Caco-2 (cell line): ENCODE results near the gene ETV6. TPM values are rescaled to one million over a fixed set of nuclear protein-coding genes. Genes with fewer than 3 reads are reported as not detected.

ENCODE experiments used
- BruUV-seq: library from RNA; stranded (reverse); fragments of 400-500 nt; replicated peaks from 2 replicates; lab custom pipeline; 2021; lab: Mats Ljungman, UMichigan
- CTCF ChIA-PET: fragments of 300-600 bp; sonication (Branson Sonifier 250); formaldehyde crosslinking; loops from one replicate; lab custom pipeline; 2022; ENCODE audit warnings: antibody characterized with exemption; lab: Charles Lee
- POLR2A ChIA-PET: fragments of 300-600 bp; sonication (Branson Sonifier 250); formaldehyde crosslinking; loops from one replicate; lab custom pipeline; 2022; ENCODE audit warnings: antibody characterized with exemption; lab: Charles Lee
- DNase-seq, 2 experiments: peaks; one replicate each; pipeline versions ENCODE4 v3.0.0 to v3.0.0-alpha.2; 2020 to 2022
- H3K27me3 ChIP-seq: replicated peaks from 2 replicates; pipeline ENCODE4 v1.6.0; 2011; ENCODE audit warnings: low read length; ENCODE audit not compliant: control insufficient read depth, insufficient read depth
- H3K36me3 ChIP-seq: 2 replicates; pipeline ENCODE4 v1.5.1; 2011; ENCODE audit warnings: low read length; ENCODE audit not compliant: control insufficient read depth, insufficient read depth
- H3K4me1 ChIP-seq: fragments of 250-450 bp; sonication (Bioruptor Pico); 2 replicates; pipeline ENCODE4 v1.5.1; 2020; ENCODE audit warnings: mild to moderate bottlenecking
- H3K4me3 ChIP-seq: 2 replicates; pipeline ENCODE4 v1.5.1; 2011; ENCODE audit warnings: low read depth, mild to moderate bottlenecking, control low read depth, low read length
- H3K9me3 ChIP-seq: fragments of 250-450 bp; sonication (Bioruptor Pico); 2 replicates; pipeline ENCODE4 v1.5.1; 2020; ENCODE audit warnings: mild to moderate bottlenecking, moderate library complexity
- H3K27ac Mint-ChIP-seq: one replicate; pipeline ENCODE4 v1.8.0; 2022; ENCODE audit warnings: mixed read lengths; ENCODE audit not compliant: unreplicated experiment
- H3K27me3 Mint-ChIP-seq: one replicate; pipeline ENCODE4 v1.8.0; 2022; ENCODE audit warnings: mixed read lengths; ENCODE audit not compliant: insufficient read depth, unreplicated experiment
- H3K36me3 Mint-ChIP-seq: one replicate; pipeline ENCODE4 v1.8.0; 2022; ENCODE audit warnings: mild to moderate bottlenecking, mixed read lengths; ENCODE audit not compliant: insufficient read depth, unreplicated experiment
- H3K4me1 Mint-ChIP-seq: one replicate; pipeline ENCODE4 v1.8.0; 2022; ENCODE audit warnings: low read depth, mixed read lengths; ENCODE audit not compliant: unreplicated experiment
- H3K4me3 Mint-ChIP-seq: one replicate; pipeline ENCODE4 v1.8.0; 2022; ENCODE audit warnings: mild to moderate bottlenecking, moderate library complexity, mixed read lengths; ENCODE audit not compliant: unreplicated experiment
- H3K9me3 Mint-ChIP-seq: one replicate; pipeline ENCODE4 v1.8.0; 2022; ENCODE audit warnings: mixed read lengths; ENCODE audit not compliant: unreplicated experiment
- CTCF ChIP-seq, 2 experiments: fragments of 200-600 bp in 1 of 2; IDR thresholded peaks; 1 replicate in 1 of 2; 2 replicates in 1 of 2; pipeline versions ENCODE4 v1.5.1 to v1.8.0; 2011 to 2022; ENCODE audit warnings: antibody characterized with exemption in 1 of 2, control low read depth in 1 of 2, inconsistent platforms in 1 of 2, low read depth in 1 of 2, low read length in 1 of 2, mild to moderate bottlenecking in 1 of 2, moderate library complexity in 1 of 2; ENCODE audit not compliant: insufficient read depth in 1 of 2, severe bottlenecking in 1 of 2, unreplicated experiment in 1 of 2
- intact Hi-C: fragments of 100-400 bp; cut with micrococcal nuclease; formaldehyde crosslinking; loops from one replicate; pipeline ENCODE4 v1.10.0; 2022; ENCODE audit not compliant: unreplicated experiment
- total RNA-seq: library from RNA; stranded (reverse); gene quantifications from 2 replicates; pipeline ENCODE4 v1.2.3, GENCODE V29; 2022

The ETV6 gene
- total RNA-seq, 1 experiment from 2014 or later, result 15.6 TPM

- H3K4me1 Mint-ChIP-seq, result no peaks in the 10 kb centered on the region
- POLR2A ChIA-PET, result no interaction called here
- Histone ChIP-seq H3K27me3 (no peaks in the 10 kb centered on the region), H3K4me1 (no peaks in the 10 kb centered on the region), H3K9me3 (no peaks in the 10 kb centered on the region), H3K36me3 (no peaks in the 10 kb centered on the region), H3K4me3 (no peak overlapping the region)
- peaks cover 14% of the 10 kb centered on the region for H3K27me3 Mint-ChIP-seq
- no peaks in the 10 kb centered on the region for H3K36me3 Mint-ChIP-seq
- H3K9me3 Mint-ChIP-seq, result no peaks in the 10 kb centered on the region
- CTCF ChIA-PET, result no interaction called here
- BruUV-seq, result no TSS peak
- no peak overlapping the region for H3K27ac Mint-ChIP-seq
- no peak overlapping the region for H3K4me3 Mint-ChIP-seq
- no peak for DNase-seq
- no peak for TF ChIP-seq CTCF (IDR thresholded peaks at IDR 0.05; ENCODE audit: insufficient read depth in 1 of 2, low read depth in 1 of 2, low read length in 1 of 2, severe bottlenecking in 1 of 2, unreplicated experiment in 1 of 2)
- intact Hi-C loops, result no loop called here
Observed at GRCh38 chr12:11927286-11927935, 277.9 kb downstream of the ETV6 start.

- no peaks in the 10 kb centered on the region for H3K36me3 Mint-ChIP-seq
- no peaks in the 10 kb centered on the region for H3K36me3 ChIP-seq
- H3K4me3 ChIP-seq, result no peak overlapping the region
- H3K4me3 Mint-ChIP-seq, result no peak overlapping the region
- no peak for TF ChIP-seq CTCF (IDR thresholded peaks at IDR 0.05; ENCODE audit: insufficient read depth in 1 of 2, low read depth in 1 of 2, low read length in 1 of 2, severe bottlenecking in 1 of 2, unreplicated experiment in 1 of 2)
- intact Hi-C loops, result no loop called here
- no peak overlapping the region for H3K27ac Mint-ChIP-seq
- H3K4me1 ChIP-seq, result no peaks in the 10 kb centered on the region
- BruUV-seq, result no TSS peak
- no peaks in the 10 kb centered on the region for H3K27me3 ChIP-seq
- H3K9me3 ChIP-seq, result peaks cover 4% of the 10 kb centered on the region; the same call in 1 of the 2 replicates
- peaks cover 14% of the 10 kb centered on the region for H3K27me3 Mint-ChIP-seq
- DNase-seq, result no peak
- H3K9me3 Mint-ChIP-seq, result no peaks in the 10 kb centered on the region
- ChIA-PET CTCF (interaction anchor here (0.5 kb wide), 1 partner anchor 288 kb away, joined by 3 read pairs; no protein-coding TSS in a partner anchor), POLR2A (no interaction called here)
- no peaks in the 10 kb centered on the region for H3K4me1 Mint-ChIP-seq
Observed at GRCh38 chr12:11929714-11930113, 280.2 kb downstream of the ETV6 start.

- no TSS peak for BruUV-seq
Observed at GRCh38 chr12:11939223-11939622, 289.7 kb downstream of the ETV6 start.

More at GRCh38 chr12:11939223-11939622, 289.7 kb downstream of the ETV6 start:
- DNase-seq, result no peak
- Mint-ChIP-seq H3K4me3 (no peak overlapping the region), H3K36me3 (no peaks in the 10 kb centered on the region), H3K4me1 (no peaks in the 10 kb centered on the region), H3K9me3 (no peaks in the 10 kb centered on the region), H3K27ac (no peak overlapping the region), H3K27me3 (no peaks in the 10 kb centered on the region)
- Histone ChIP-seq H3K4me1 (no peaks in the 10 kb centered on the region), H3K36me3 (no peaks in the 10 kb centered on the region), H3K4me3 (no peak overlapping the region), H3K9me3 (peaks cover under 1% of the 10 kb centered on the region; the same call in 1 of the 2 replicates), H3K27me3 (no peaks in the 10 kb centered on the region)
- POLR2A ChIA-PET, result no interaction called here
- TF ChIP-seq CTCF (IDR thresholded peaks at IDR 0.05; ENCODE audit: insufficient read depth in 1 of 2, low read depth in 1 of 2, low read length in 1 of 2, severe bottlenecking in 1 of 2, unreplicated experiment in 1 of 2), result no peak
- intact Hi-C loops, result no loop called here
- CTCF ChIA-PET, result no interaction called here
